ENCODE results near the gene PLET1.

DNA sequence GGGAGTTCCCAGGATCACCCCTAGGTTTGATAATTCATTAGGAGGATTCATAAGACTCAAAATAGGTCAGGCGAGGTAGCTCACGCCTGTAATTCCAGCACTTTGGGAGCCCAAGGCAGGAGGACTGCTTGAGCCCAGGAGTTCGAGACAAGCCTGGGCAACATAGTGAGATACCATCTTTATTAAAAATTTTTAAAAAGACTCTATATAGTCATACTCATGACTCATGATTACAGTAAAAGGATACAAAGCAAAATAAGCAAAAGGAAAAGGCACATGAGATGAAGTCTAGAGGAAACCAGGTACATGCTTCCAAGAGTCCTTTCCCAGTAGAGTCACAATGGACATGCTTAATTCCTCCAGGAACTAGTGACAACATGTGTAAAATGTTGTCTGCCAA lies 48.4 kb downstream of the PLET1 start:
- TF ChIP-seq, protein P1, sequence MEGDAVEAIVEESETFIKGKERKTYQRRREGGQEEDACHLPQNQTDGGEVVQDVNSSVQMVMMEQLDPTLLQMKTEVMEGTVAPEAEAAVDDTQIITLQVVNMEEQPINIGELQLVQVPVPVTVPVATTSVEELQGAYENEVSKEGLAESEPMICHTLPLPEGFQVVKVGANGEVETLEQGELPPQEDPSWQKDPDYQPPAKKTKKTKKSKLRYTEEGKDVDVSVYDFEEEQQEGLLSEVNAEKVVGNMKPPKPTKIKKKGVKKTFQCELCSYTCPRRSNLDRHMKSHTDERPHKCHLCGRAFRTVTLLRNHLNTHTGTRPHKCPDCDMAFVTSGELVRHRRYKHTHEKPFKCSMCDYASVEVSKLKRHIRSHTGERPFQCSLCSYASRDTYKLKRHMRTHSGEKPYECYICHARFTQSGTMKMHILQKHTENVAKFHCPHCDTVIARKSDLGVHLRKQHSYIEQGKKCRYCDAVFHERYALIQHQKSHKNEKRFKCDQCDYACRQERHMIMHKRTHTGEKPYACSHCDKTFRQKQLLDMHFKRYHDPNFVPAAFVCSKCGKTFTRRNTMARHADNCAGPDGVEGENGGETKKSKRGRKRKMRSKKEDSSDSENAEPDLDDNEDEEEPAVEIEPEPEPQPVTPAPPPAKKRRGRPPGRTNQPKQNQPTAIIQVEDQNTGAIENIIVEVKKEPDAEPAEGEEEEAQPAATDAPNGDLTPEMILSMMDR (IDR thresholded peaks at IDR 0.05), result no peak
- TF ChIP-seq POLR2A (IDR thresholded peaks at IDR 0.05), result no peak
